Amygdala (tissue), 56 donors: ENCODE results near the gene CDH8.
"Not testable (repeated sequence)": the region's sequence is repeated elsewhere in the genome, so short reads cannot be mapped to it uniquely, and the experiment has no call there.

Experiments
- DNase-seq, 56 donors: peaks; one replicate each; lab custom pipeline; 2025; lab: John Stamatoyannopoulos, UW

Gene CDH8

GRCh38 chr16:61944004-61944403 lies 92.2 kb downstream of the CDH8 start:
- no peak for DNase-seq

- no peak for DNase-seq
Observed at GRCh38 chr16:61940611-61941010, 95.6 kb downstream of the CDH8 start.

- no peak for DNase-seq
Observed at GRCh38 chr16:61937646-61938045, 98.6 kb downstream of the CDH8 start.

GRCh38 chr16:61936522-61936921 lies 99.7 kb downstream of the CDH8 start:
- peak in 5 of 56 donors; percentile 3 to 32 (median 7) for DNase-seq

- peak in 1 of 56 donors; percentile 10 for DNase-seq
Observed at GRCh38 chr16:61934601-61935000, 101.6 kb downstream of the CDH8 start.

GRCh38 chr16:61929776-61930175 lies 106.5 kb downstream of the CDH8 start:
- no peak for DNase-seq

- no peak for DNase-seq
Observed at GRCh38 chr16:61926766-61927165, 109.5 kb downstream of the CDH8 start.

- DNase-seq, result no peak
Observed at GRCh38 chr16:61923629-61924028, 112.6 kb downstream of the CDH8 start.

GRCh38 chr16:61921373-61921772 lies 114.9 kb downstream of the CDH8 start:
- DNase-seq, result no peak

GRCh38 chr16:61917865-61918826 lies 118.1 kb downstream of the CDH8 start:
- DNase-seq, result not testable (repeated sequence)

- no peak for DNase-seq
Observed at GRCh38 chr16:61915569-61915968, 120.7 kb downstream of the CDH8 start.

- no peak for DNase-seq
Observed at GRCh38 chr16:61909074-61909473, 127.2 kb downstream of the CDH8 start.

- no peak for DNase-seq
Observed at GRCh38 chr16:61908426-61908825, 127.8 kb downstream of the CDH8 start.

GRCh38 chr16:61901689-61902088 lies 134.5 kb downstream of the CDH8 start:
- DNase-seq, result no peak

GRCh38 chr16:61900482-61900881 lies 135.8 kb downstream of the CDH8 start:
- no peak for DNase-seq

- no peak for DNase-seq
Observed at GRCh38 chr16:61897657-61898056, 138.6 kb downstream of the CDH8 start.

- DNase-seq, result no peak
Observed at GRCh38 chr16:61892531-61892930, 143.7 kb downstream of the CDH8 start.

GRCh38 chr16:61891460-61891859 lies 144.8 kb downstream of the CDH8 start:
- DNase-seq, result no peak

- DNase-seq, result no peak
Observed at GRCh38 chr16:61890386-61890785, 145.9 kb downstream of the CDH8 start.

GRCh38 chr16:61887903-61888302 lies 148.3 kb downstream of the CDH8 start:
- DNase-seq, result peak in 14 of 56 donors; percentile 0 to 47 (median 6)

- no peak for DNase-seq
Observed at GRCh38 chr16:61885343-61885742, 150.9 kb downstream of the CDH8 start.

- no peak for DNase-seq
Observed at GRCh38 chr16:61879306-61879705, 156.9 kb downstream of the CDH8 start.
